Ectodermal cell (in vitro differentiated cells): ENCODE data around the gene ATP5PO.

Experiments used
- H3K27ac ChIP-seq: 2 replicates; pipeline ENCODE4 v1.7.0; 2013; ENCODE audit warnings: mild to moderate bottlenecking, low read depth, low read length; ENCODE audit not compliant: insufficient read depth, poor library complexity, severe bottlenecking
- H3K27me3 ChIP-seq: 2 replicates; pipeline ENCODE4 v1.7.0; 2013; ENCODE audit warnings: mild to moderate bottlenecking, low read length; ENCODE audit not compliant: insufficient read depth, control insufficient read depth, poor library complexity, severe bottlenecking
- H3K36me3 ChIP-seq: one replicate; pipeline ENCODE4 v1.7.0; 2013; ENCODE audit warnings: low read length; ENCODE audit not compliant: control insufficient read depth, insufficient read depth
- H3K4me1 ChIP-seq: one replicate; pipeline ENCODE4 v1.7.0; 2013; ENCODE audit warnings: low read length; ENCODE audit not compliant: control insufficient read depth, insufficient read depth
- H3K4me3 ChIP-seq: 2 replicates; pipeline ENCODE4 v1.7.0; 2013; ENCODE audit warnings: low read depth, low read length, control low read depth; ENCODE audit not compliant: insufficient read depth
- H3K9me3 ChIP-seq: 2 replicates; pipeline ENCODE4 v1.7.0; 2013; ENCODE audit warnings: mild to moderate bottlenecking, low read length, moderate library complexity; ENCODE audit not compliant: control insufficient read depth
- WGBS, 2 experiments: methylation state at CpG; one replicate each; pipeline ENCODE4 v1.1.7; 2013; ENCODE audit warnings: missing lambda C conversion rate in 2 of 2; 5-methylcytosine and 5-hydroxymethylcytosine counted together

The ATP5PO gene

GRCh38 chr21:33885172-33885514, 30.5 kb downstream of the ATP5PO start:
- Histone ChIP-seq H3K27ac (no peak overlapping the region), H3K4me1 (no peaks in the 10 kb centered on the region), H3K27me3 (no peaks in the 10 kb centered on the region), H3K36me3 (no peaks in the 10 kb centered on the region), H3K9me3 (no peaks in the 10 kb centered on the region), H3K4me3 (no peak overlapping the region)
- WGBS, 2 experiments, result 93 to 95% methylated on average over 7 of the region's 7 CpGs

GRCh38 chr21:33884376-33885171, 31.0 kb downstream of the ATP5PO start:
- Histone ChIP-seq H3K36me3 (no peaks in the 10 kb centered on the region), H3K27ac (no peak overlapping the region), H3K9me3 (no peaks in the 10 kb centered on the region), H3K27me3 (no peaks in the 10 kb centered on the region), H3K4me3 (no peak overlapping the region), H3K4me1 (no peaks in the 10 kb centered on the region)
- WGBS, 2 experiments, result 89 to 91% methylated on average over 20 of the region's 20 CpGs

DNA sequence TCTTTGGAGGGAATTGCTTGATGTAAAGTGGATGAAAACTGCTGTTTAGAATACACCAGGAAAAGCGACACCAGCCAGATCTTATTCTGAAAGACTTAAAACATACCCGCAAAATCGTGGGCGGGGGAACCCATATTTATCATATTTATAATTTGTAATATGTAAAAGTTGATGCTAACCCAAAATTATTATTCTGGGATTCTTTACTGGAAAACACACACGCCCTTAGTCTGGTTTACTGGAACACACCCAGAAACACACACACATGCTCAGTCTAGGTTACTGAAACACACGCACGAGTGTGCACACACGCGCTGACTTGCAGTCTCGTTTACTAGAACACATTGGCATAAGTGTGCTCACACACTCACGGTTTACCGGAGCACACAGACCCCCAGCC, 32.5 kb downstream of the ATP5PO start:
- Histone ChIP-seq H3K9me3 (no peaks in the 10 kb centered on the region), H3K4me1 (no peaks in the 10 kb centered on the region), H3K36me3 (no peaks in the 10 kb centered on the region), H3K27me3 (no peaks in the 10 kb centered on the region), H3K27ac (no peak overlapping the region), H3K4me3 (no peak overlapping the region)
- WGBS, 2 experiments, result 95 to 96% methylated on average over 8 to 9 of the region's 12 CpGs

DNA sequence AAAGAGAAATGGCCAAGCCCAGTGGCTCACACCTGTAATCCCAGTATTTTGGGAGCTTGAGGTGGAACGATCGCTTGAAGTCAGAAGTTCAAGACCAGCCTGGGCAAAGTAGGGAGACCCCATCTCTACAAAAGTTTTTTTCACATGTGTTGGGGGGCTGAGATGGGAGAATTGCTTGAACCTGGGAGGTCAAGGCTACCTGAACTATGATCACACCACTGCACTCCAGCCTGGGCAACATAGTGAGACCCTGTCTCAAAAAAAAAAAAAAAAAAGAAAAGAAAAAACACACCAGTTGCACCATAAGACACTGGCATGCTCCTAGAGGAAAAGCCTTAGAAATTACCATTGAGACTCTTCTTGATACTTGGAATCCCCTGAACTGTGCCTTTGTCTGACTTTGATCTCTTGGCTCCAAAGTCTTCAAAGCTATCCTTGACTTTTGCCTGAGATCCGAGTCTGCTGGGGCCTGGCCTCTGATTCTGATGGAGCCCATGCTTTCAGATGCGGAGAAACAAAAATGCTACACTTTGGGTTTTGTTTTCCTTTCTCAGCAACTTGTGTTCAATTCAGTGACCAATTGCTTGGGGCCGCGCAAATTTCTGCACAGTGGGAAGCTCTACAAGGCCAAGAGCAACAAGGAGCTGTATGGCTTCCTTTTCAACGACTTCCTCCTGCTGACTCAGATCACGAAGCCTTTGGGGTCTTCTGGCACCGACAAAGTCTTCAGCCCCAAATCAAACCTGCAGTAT, 33.7 kb downstream of the ATP5PO start:
- H3K27ac ChIP-seq, result no peak overlapping the region
- H3K4me1 ChIP-seq, result no peaks in the 10 kb centered on the region
- H3K36me3 ChIP-seq, result no peaks in the 10 kb centered on the region
- H3K9me3 ChIP-seq, result no peaks in the 10 kb centered on the region
- H3K4me3 ChIP-seq, result no peak overlapping the region
- 91 to 94% methylated on average over 9 of the region's 9 CpGs for WGBS, 2 experiments
- H3K27me3 ChIP-seq, result no peaks in the 10 kb centered on the region

DNA sequence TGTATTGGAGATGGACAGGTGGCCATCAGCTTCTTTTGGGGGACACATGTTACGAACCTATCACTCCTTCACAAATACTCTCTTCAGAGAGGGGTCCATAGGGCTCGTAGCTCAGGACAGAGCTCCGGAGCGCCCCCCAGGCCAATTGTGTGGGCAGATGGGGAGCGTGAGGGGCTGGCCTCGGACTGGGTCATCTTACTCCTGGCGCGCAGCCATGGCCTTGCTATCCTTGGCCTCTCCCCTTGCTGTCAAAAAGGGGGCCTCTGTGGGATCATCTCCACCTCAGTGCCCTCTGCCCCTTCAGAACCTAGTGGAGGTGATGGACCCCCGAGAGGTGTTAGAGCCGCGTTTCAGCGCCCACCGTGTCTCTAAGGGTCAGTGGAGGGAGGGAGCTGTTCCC, 35.0 kb downstream of the ATP5PO start:
- WGBS, 2 experiments, result 92% methylated on average over 13 of the region's 13 CpGs
- no peaks in the 10 kb centered on the region for H3K36me3 ChIP-seq
- no peak overlapping the region for H3K27ac ChIP-seq
- H3K4me1 ChIP-seq, result no peaks in the 10 kb centered on the region
- no peaks in the 10 kb centered on the region for H3K27me3 ChIP-seq
- H3K9me3 ChIP-seq, result no peaks in the 10 kb centered on the region
- no peak overlapping the region for H3K4me3 ChIP-seq

DNA sequence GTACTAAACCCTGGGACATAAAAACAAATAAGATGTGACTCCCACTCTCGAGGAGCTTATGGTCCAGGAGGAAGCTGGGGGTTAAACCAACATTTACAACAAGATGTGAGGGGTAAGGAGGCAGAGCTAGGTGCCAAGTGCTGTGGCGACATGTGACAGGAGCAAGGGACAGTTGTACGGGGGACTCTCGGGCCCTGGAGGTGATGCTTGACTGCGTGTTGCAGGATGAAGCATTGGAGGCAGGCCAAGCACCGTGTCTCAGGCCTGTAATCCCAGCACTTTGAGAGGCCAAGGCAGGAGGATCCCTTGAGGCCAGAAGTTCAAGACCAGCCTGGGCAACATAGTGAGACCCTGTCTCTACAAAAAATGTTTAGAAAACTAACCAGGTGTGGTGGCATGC, 36.8 kb downstream of the ATP5PO start:
- H3K27ac ChIP-seq, result no peak overlapping the region
- no peak overlapping the region for H3K4me3 ChIP-seq
- no peaks in the 10 kb centered on the region for H3K36me3 ChIP-seq
- no peaks in the 10 kb centered on the region for H3K9me3 ChIP-seq
- no peaks in the 10 kb centered on the region for H3K27me3 ChIP-seq
- no peaks in the 10 kb centered on the region for H3K4me1 ChIP-seq
- WGBS, 2 experiments, result 95% methylated on average over 6 of the region's 6 CpGs

DNA sequence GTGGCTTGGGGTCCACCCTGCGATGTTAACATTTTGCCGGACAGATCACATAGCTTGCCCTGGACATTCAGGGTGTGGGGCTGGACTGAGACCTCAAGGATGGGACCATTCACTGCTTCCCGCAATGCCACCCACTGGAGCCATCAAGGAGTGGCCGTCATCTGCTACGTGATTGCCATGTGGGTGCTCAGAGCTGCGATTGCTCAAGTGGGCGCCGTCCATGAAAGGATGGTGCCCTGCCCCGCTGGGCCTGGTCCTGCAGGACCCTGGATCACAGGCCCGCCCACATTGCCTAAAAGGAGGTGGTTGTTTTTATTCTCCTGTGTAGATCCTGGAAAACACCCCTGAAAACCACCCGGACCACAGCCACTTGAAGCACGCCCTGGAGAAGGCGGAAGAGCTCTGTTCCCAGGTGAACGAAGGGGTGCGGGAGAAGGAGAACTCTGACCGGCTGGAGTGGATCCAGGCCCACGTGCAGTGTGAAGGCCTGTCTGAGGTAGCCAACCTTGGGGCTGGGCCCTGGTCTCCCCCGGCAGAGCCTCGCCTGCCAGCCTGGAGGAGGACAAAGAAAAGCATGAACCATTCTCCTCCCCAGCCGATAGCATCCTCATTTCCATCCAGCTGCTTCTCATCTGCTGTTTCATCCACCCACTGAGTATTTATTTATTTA, 40.4 kb downstream of the ATP5PO start:
- no peaks in the 10 kb centered on the region for H3K36me3 ChIP-seq
- H3K4me1 ChIP-seq, result no peaks in the 10 kb centered on the region
- H3K27ac ChIP-seq, result no peak overlapping the region
- no peaks in the 10 kb centered on the region for H3K9me3 ChIP-seq
- WGBS, 2 experiments, result 90 to 91% methylated on average over 20 of the region's 20 CpGs
- no peak overlapping the region for H3K4me3 ChIP-seq
- H3K27me3 ChIP-seq, result no peaks in the 10 kb centered on the region

DNA sequence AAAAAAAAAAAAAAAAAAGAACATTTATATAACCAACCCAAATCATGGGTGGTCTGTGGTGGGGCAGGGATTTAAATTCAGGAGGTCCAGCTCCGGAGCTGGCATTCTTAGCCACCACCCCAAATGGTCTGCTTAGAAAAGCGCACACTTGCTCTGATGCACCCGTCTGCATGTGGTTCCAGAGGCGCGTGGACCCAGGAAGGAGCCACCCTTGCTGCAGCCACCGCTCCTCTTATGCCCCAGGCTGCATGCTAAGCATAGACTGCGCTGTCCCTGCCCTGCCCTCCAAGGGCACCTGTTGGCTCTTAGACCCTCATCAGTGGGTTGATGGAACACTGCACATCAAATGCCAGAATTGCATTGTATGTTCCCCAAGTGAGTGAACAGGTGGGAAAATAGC, 41.4 kb downstream of the ATP5PO start:
- 95 to 96% methylated on average over 7 of the region's 7 CpGs for WGBS, 2 experiments
- Histone ChIP-seq H3K27me3 (no peaks in the 10 kb centered on the region), H3K4me3 (no peak overlapping the region), H3K36me3 (no peaks in the 10 kb centered on the region), H3K9me3 (no peaks in the 10 kb centered on the region), H3K27ac (no peak overlapping the region), H3K4me1 (no peaks in the 10 kb centered on the region)

DNA sequence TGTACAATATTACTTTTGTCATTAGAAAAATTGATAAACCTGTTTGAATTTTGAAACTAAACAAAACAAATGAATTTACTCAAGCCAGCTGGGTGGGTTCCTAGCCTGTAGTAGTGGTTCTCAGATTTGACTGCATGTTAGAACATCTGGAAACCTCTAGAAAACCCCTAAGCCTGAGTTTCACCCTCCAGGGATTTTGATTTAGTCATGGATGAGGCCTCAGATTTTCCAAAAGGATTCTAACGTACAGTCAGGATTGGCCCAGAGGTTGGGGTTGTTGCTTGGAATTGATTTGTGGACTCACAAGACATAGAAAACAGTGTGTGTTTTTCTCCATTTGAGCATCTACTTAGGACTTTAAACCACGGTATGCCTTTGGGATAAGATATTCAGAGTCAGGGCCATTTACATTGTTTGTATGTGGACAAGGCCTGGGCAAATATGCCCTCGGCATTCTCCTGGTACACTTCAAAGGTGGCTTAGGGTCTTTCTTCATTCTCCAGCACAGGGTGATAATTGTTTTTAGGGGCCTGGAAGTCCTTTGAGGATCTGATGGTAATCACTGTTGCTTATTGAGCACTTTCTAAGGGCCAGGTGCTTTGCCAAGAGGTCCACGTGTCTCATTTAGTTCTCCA, 42.6 kb downstream of the ATP5PO start:
- Histone ChIP-seq H3K27ac (no peak overlapping the region), H3K4me1 (no peaks in the 10 kb centered on the region), H3K27me3 (no peaks in the 10 kb centered on the region), H3K4me3 (no peak overlapping the region), H3K9me3 (no peaks in the 10 kb centered on the region), H3K36me3 (no peaks in the 10 kb centered on the region)
- 95% methylated on average over 4 of the region's 4 CpGs for WGBS, 2 experiments

DNA sequence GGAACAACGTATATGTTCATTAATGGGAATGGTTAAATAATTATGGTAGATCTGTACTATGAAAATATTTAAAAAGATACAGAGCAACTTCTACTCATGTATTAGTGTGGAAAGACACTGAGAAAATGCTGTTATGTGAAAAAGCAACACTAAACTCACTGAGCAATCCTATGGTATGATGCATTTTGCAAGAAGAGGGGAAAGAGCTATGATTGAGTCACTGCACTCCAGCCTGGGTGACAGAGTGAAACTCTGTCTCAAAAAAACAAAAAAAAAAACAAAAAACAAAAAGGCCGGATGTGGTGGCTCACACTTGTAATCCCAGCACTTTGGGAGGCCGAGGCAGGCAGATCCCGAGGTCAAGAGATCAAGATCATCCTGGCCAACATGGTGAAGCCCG, 44.4 kb downstream of the ATP5PO start:
- no peaks in the 10 kb centered on the region for H3K4me1 ChIP-seq
- WGBS, 2 experiments, result 92 to 93% methylated on average over 4 of the region's 5 CpGs
- H3K4me3 ChIP-seq, result no peak overlapping the region
- H3K36me3 ChIP-seq, result no peaks in the 10 kb centered on the region
- no peaks in the 10 kb centered on the region for H3K9me3 ChIP-seq
- H3K27ac ChIP-seq, result no peak overlapping the region
- H3K27me3 ChIP-seq, result no peaks in the 10 kb centered on the region
